ENCODE data around the gene MRTO4. TPM values are rescaled to one million over a fixed set of nuclear protein-coding genes. Genes with fewer than 3 reads are reported as not detected.
"Not testable (repeated sequence)": the region's sequence is repeated elsewhere in the genome, so short reads cannot be mapped to it uniquely, and the experiment has no call there.

The MRTO4 gene
- total RNA-seq, 3 donors from 2014 or later (not counting 1 experiment from before 2014, with no cell fraction given): 9.7 to 15.8 (median 13.5) TPM

GRCh38 chr1:19213580-19213979, 38.0 kb upstream of the MRTO4 start:
- Mint-ChIP-seq H3K36me3 (peaks cover 2% of the 10 kb centered on the region), H3K4me1 (peaks cover 37 to 39% of the 10 kb centered on the region in 2 donors), H3K27ac (peak overlapping the region in 1 of 2 donors; percentile 7), H3K9me3 (no peaks in the 10 kb centered on the region), H3K27me3 (ENCODE audit: low read depth in 2 of 2) (no peaks in the 10 kb centered on the region), H3K4me3 (no peak overlapping the region)
- H3K9me3 ChIP-seq (ENCODE audit: control insufficient read depth, insufficient read depth, low read length): no peaks in the 10 kb centered on the region
- H3K4me1 ChIP-seq (ENCODE audit: control insufficient read depth, insufficient read depth, low read length): peaks cover 8% of the 10 kb centered on the region
- H3K4me3 ChIP-seq (ENCODE audit: low read length): no peak overlapping the region
- 100% methylated on average over 1 of the region's 1 CpG for WGBS (ENCODE audit: insufficient coverage)
- no peak overlapping the region for H3K27ac ChIP-seq (ENCODE audit: low read length)
- H3K36me3 ChIP-seq (ENCODE audit: control insufficient read depth, insufficient read depth, low read length): peaks cover 22% of the 10 kb centered on the region
- TF ChIP-seq CTCF (IDR thresholded peaks at IDR 0.05): no peak
- intact Hi-C loops (cut with micrococcal nuclease): no loop called here
- no peaks in the 10 kb centered on the region for H3K27me3 ChIP-seq (ENCODE audit: control insufficient read depth, insufficient read depth, low read length)
- ATAC-seq (no peak), DNase-seq (no peak)

- 97% methylated on average over 4 of the region's 4 CpGs for WGBS (ENCODE audit: insufficient coverage)
- Mint-ChIP-seq H3K36me3 (peaks cover 21% of the 10 kb centered on the region), H3K4me1 (peaks cover 13 to 17% of the 10 kb centered on the region in 2 donors)
- H3K27ac ChIP-seq (ENCODE audit: low read length); DNase-seq; H3K4me1 ChIP-seq (ENCODE audit: control insufficient read depth, insufficient read depth, low read length); H3K27me3 Mint-ChIP-seq (ENCODE audit: low read depth in 2 of 2); H3K27ac Mint-ChIP-seq; intact Hi-C loops (cut with micrococcal nuclease); H3K4me3 ChIP-seq (ENCODE audit: low read length); H3K9me3 ChIP-seq (ENCODE audit: control insufficient read depth, insufficient read depth, low read length); H3K4me3 Mint-ChIP-seq; ATAC-seq; H3K9me3 Mint-ChIP-seq; H3K27me3 ChIP-seq (ENCODE audit: control insufficient read depth, insufficient read depth, low read length): not testable (repeated sequence)
- peaks cover 50% of the 10 kb centered on the region for H3K36me3 ChIP-seq (ENCODE audit: control insufficient read depth, insufficient read depth, low read length)
Measured at GRCh38 chr1:19216585-19216984, 35.0 kb upstream of the MRTO4 start.

- intact Hi-C loops (cut with micrococcal nuclease): no loop called here
- Mint-ChIP-seq H3K4me3 (no peak overlapping the region), H3K4me1 (peaks cover 0 to 6% of the 10 kb centered on the region in 2 donors), H3K27ac (peak overlapping the region in 1 of 2 donors; percentile 29), H3K36me3 (peaks cover 33% of the 10 kb centered on the region), H3K27me3 (ENCODE audit: low read depth in 2 of 2) (no peaks in the 10 kb centered on the region), H3K9me3 (no peaks in the 10 kb centered on the region)
- H3K4me1 ChIP-seq (ENCODE audit: control insufficient read depth, insufficient read depth, low read length): no peaks in the 10 kb centered on the region
- DNase-seq (no peak), ATAC-seq (no peak)
- no peak overlapping the region for H3K4me3 ChIP-seq (ENCODE audit: low read length)
- TF ChIP-seq CTCF (IDR thresholded peaks at IDR 0.05): no peak
- peaks cover 64% of the 10 kb centered on the region for H3K36me3 ChIP-seq (ENCODE audit: control insufficient read depth, insufficient read depth, low read length)
- no peak overlapping the region for H3K27ac ChIP-seq (ENCODE audit: low read length)
- H3K27me3 ChIP-seq (ENCODE audit: control insufficient read depth, insufficient read depth, low read length): no peaks in the 10 kb centered on the region
- H3K9me3 ChIP-seq (ENCODE audit: control insufficient read depth, insufficient read depth, low read length): no peaks in the 10 kb centered on the region
- WGBS (ENCODE audit: insufficient coverage): 99% methylated on average over 7 of the region's 7 CpGs
Measured at GRCh38 chr1:19219451-19219850, 32.2 kb upstream of the MRTO4 start.

- Histone ChIP-seq H3K27me3 (ENCODE audit: control insufficient read depth, insufficient read depth, low read length) (no peaks in the 10 kb centered on the region), H3K4me1 (ENCODE audit: control insufficient read depth, insufficient read depth, low read length) (no peaks in the 10 kb centered on the region), H3K27ac (ENCODE audit: low read length) (no peak overlapping the region), H3K9me3 (ENCODE audit: control insufficient read depth, insufficient read depth, low read length) (no peaks in the 10 kb centered on the region), H3K36me3 (ENCODE audit: control insufficient read depth, insufficient read depth, low read length) (peaks cover 67% of the 10 kb centered on the region), H3K4me3 (ENCODE audit: low read length) (no peak overlapping the region)
- intact Hi-C loops (cut with micrococcal nuclease): no loop called here
- no peak for ATAC-seq
- peaks cover 0 to 6% of the 10 kb centered on the region in 2 donors for H3K4me1 Mint-ChIP-seq
- H3K4me3 Mint-ChIP-seq: no peak overlapping the region
- no peak for TF ChIP-seq CTCF (IDR thresholded peaks at IDR 0.05)
- no peaks in the 10 kb centered on the region for H3K27me3 Mint-ChIP-seq (ENCODE audit: low read depth in 2 of 2)
- WGBS (ENCODE audit: insufficient coverage): 95% methylated on average over 8 of the region's 8 CpGs
- H3K27ac Mint-ChIP-seq: peak overlapping the region; percentile 29 to 45
- H3K9me3 Mint-ChIP-seq: no peaks in the 10 kb centered on the region
- H3K36me3 Mint-ChIP-seq: peaks cover 33% of the 10 kb centered on the region
- peak in 1 of 2 donors; percentile 11 for DNase-seq
Measured at GRCh38 chr1:19220080-19220846, 31.3 kb upstream of the MRTO4 start.

Data from natural killer cell (primary cell).